H1 (cell line): Measurements from ENCODE around the gene UBAC1. TPM values are rescaled to one million over a fixed set of nuclear protein-coding genes. Genes with fewer than 3 reads are reported as not detected.

Experiments
- RFX5 ChIP-seq: IDR thresholded peaks from 2 replicates; pipeline ENCODE4 v1.6.1; 2011; ENCODE audit warnings: low read depth, low read length, improper control_type of control experiment, borderline replicate concordance
- SAP30 ChIP-seq: fragments of 300-600 bp; sonication (generic); IDR thresholded peaks from 2 replicates; pipeline ENCODE4 v1.7.1; 2012; ENCODE audit warnings: low read length, moderate library complexity, mild to moderate bottlenecking, inconsistent platforms; ENCODE audit not compliant: insufficient read depth, insufficient replicate concordance
- polyA plus RNA-seq, 7 experiments: library from polyadenylated mRNA; depleted of rRNA in 3 of 7; stranded (reverse) in 5 of 7; unstranded in 2 of 7; fragments of >200 nt in 5 of 7; fragments of 200-250 nt in 2 of 7; gene quantifications; 1 replicate in 5 of 7; 2 replicates in 1 of 7; 4 replicates in 1 of 7; pipeline versions ENCODE4 v1.2.1 to v1.2.3, GENCODE V29; 2011 to 2013; ENCODE audit warnings: missing spikeins in 2 of 7, mixed read lengths in 2 of 7
- total RNA-seq: library from RNA; stranded (reverse); fragmentation: NEBNext Ultra II Directional; extraction: Animal tissue kit (Norgen Biotek cat#: 25700); gene quantifications from 2 replicates; pipeline ENCODE4 v1.2.1, GENCODE V29; 2021
- TF ChIP-seq, protein P1 (sequence below): IDR thresholded peaks from 2 replicates; pipeline ENCODE4 v1.6.1; 2011; ENCODE audit warnings: low read length, improper control_type of control experiment

UBAC1 gene
- total and polyA plus RNA-seq, 2 of the 8 experiments (the other 6 are each of a cell fraction or from before 2014, with no cell fraction given) = 59.3 to 85.2 TPM

DNA sequence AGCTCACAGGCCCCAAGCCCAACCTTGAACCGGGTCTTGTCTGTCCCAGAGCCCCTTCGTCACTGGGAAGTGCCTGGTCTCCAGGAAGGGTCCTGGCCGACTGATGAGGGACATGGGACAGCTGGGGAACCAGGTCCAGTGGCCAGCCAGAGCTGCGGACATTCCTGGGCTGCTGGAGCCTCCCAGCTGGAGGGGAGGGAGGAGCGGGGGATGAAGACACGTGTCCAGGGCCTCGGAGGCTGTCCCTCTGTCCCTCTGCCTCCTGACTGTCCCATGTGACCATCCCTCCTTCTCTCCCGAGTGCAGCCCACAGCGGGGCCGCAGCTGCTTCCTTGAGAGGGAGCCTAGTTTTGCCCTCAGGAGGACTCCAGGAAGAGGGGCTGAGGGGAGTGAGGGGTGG, 41.7 kb upstream of the UBAC1 start (continued):
- TF ChIP-seq, protein P1, sequence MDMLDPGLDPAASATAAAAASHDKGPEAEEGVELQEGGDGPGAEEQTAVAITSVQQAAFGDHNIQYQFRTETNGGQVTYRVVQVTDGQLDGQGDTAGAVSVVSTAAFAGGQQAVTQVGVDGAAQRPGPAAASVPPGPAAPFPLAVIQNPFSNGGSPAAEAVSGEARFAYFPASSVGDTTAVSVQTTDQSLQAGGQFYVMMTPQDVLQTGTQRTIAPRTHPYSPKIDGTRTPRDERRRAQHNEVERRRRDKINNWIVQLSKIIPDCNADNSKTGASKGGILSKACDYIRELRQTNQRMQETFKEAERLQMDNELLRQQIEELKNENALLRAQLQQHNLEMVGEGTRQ = no peak
- TF ChIP-seq SAP30 = no peak
- no peak for TF ChIP-seq RFX5
